ENCODE results near the gene ZMYND8.

GRCh38 chr20:47325242-47325641 lies 31.3 kb downstream of the ZMYND8 start:
- TF ChIP-seq CTCF (IDR thresholded peaks at IDR 0.05; ENCODE audit: poor library complexity, severe bottlenecking) (no peak), POLR2AphosphoS5 (IDR thresholded peaks at IDR 0.05) (no peak), EP300 (conservative IDR thresholded peaks at IDR 0.05; ENCODE audit: poor library complexity, severe bottlenecking) (no peak), EZH2 (IDR thresholded peaks at IDR 0.05; ENCODE audit: borderline replicate concordance, insufficient read depth, low read length, poor library complexity, severe bottlenecking) (no peak), SMC3 (conservative IDR thresholded peaks at IDR 0.05; ENCODE audit: poor library complexity) (no peak), MXI1 (conservative IDR thresholded peaks at IDR 0.05; ENCODE audit: poor library complexity, severe bottlenecking) (no peak), TAF1 (IDR thresholded peaks at IDR 0.05; ENCODE audit: low read depth) (no peak)
- TF ChIP-seq, protein P1, sequence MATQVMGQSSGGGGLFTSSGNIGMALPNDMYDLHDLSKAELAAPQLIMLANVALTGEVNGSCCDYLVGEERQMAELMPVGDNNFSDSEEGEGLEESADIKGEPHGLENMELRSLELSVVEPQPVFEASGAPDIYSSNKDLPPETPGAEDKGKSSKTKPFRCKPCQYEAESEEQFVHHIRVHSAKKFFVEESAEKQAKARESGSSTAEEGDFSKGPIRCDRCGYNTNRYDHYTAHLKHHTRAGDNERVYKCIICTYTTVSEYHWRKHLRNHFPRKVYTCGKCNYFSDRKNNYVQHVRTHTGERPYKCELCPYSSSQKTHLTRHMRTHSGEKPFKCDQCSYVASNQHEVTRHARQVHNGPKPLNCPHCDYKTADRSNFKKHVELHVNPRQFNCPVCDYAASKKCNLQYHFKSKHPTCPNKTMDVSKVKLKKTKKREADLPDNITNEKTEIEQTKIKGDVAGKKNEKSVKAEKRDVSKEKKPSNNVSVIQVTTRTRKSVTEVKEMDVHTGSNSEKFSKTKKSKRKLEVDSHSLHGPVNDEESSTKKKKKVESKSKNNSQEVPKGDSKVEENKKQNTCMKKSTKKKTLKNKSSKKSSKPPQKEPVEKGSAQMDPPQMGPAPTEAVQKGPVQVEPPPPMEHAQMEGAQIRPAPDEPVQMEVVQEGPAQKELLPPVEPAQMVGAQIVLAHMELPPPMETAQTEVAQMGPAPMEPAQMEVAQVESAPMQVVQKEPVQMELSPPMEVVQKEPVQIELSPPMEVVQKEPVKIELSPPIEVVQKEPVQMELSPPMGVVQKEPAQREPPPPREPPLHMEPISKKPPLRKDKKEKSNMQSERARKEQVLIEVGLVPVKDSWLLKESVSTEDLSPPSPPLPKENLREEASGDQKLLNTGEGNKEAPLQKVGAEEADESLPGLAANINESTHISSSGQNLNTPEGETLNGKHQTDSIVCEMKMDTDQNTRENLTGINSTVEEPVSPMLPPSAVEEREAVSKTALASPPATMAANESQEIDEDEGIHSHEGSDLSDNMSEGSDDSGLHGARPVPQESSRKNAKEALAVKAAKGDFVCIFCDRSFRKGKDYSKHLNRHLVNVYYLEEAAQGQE (IDR thresholded peaks at IDR 0.05; ENCODE audit: borderline replicate concordance) = no peak
